Progenitor cell of endocrine pancreas (in vitro differentiated cells): ENCODE measurements around the gene TBC1D3E. TPM values are rescaled to one million over a fixed set of nuclear protein-coding genes. Genes with fewer than 3 reads are reported as not detected.
A peak's percentile ranks its signal among the peaks of the same experiment; 100 is the strongest.
"Not testable (repeated sequence)": the region's sequence is repeated elsewhere in the genome, so short reads cannot be mapped to it uniquely, and the experiment has no call there.

Experiments
- DNase-seq: peaks from one replicate; pipeline ENCODE4 v3.0.0; 2021; ENCODE audit warnings: low spot score; ENCODE audit not compliant: unreplicated experiment
- H3K27ac Mint-ChIP-seq: 2 replicates; pipeline ENCODE4 v1.8.0; 2021; ENCODE audit warnings: mild to moderate bottlenecking, moderate library complexity, mixed read lengths
- H3K27me3 Mint-ChIP-seq: 2 replicates; pipeline ENCODE4 v1.8.0; 2021; ENCODE audit warnings: mixed read lengths
- H3K36me3 Mint-ChIP-seq: 2 replicates; pipeline ENCODE4 v1.8.0; 2022; ENCODE audit warnings: mixed read lengths; ENCODE audit not compliant: insufficient read depth
- H3K4me1 Mint-ChIP-seq: 2 replicates; pipeline ENCODE4 v1.8.0; 2021; ENCODE audit warnings: low read depth, mixed read lengths
- H3K4me3 Mint-ChIP-seq: 2 replicates; pipeline ENCODE4 v1.8.0; 2021; ENCODE audit warnings: low read depth, mild to moderate bottlenecking, moderate library complexity, mixed read lengths
- H3K9me3 Mint-ChIP-seq: 2 replicates; pipeline ENCODE4 v1.8.0; 2021; ENCODE audit warnings: low read depth, mixed read lengths
- long read RNA-seq: library from polyadenylated mRNA; unstranded; transcript quantifications from one replicate; pipeline ENCODE4 v2.0.0, GENCODE V29; 2020
- total RNA-seq: library from RNA; stranded (reverse); gene quantifications from 2 replicates; pipeline ENCODE4 v1.2.1, GENCODE V29; 2021

Gene TBC1D3E
- total RNA-seq, result 0.14 TPM in 1 of 2 replicates, not detected in the other
- long read RNA-seq, result 0 reads

DNA sequence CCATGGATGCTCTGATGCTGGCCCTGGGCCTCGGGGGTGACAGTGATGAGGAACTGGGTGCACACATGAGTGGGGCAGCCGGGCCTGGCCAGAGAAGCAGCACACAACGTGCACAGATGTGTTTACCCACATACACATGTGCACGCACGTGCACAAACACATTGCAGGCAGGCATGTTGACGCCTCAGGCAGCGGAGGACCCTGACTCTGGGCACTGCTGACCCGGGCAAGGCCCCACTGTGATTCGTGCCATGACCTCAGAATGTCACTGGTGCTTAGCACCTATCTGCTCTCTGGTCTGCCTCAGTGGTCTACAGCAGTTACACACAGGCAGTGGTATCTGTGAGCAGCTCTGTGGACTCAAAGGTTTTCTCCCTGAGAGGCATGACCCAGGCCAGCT lies at the start of gene TBC1D3E:
Gene TBC1D3E (plus strand): TSS at position 301 of the 400 bp plus-strand sequence. CDS start 1,545 bp downstream, outside the sequence.
- H3K36me3 Mint-ChIP-seq, H3K27me3 Mint-ChIP-seq, DNase-seq, H3K4me3 Mint-ChIP-seq, H3K27ac Mint-ChIP-seq, H3K9me3 Mint-ChIP-seq, H3K4me1 Mint-ChIP-seq: not testable (repeated sequence)

DNA sequence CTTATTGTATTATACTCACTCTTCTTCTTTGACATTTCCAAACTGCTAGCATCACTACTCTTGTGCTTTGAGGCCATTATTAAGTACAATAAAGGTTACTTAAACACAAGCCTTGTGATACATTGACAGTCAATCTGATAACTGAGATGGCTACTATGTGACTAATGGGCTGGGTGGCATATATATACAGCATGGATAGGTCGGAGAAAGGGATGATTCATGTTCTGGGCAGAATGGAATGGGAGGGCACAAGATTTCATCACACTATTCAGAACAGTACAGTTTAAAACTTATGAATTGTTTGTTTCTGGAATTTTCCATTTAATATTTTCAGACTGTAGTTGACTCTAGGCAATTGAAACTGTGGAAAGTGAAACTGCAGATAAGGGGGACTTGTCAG lies 40.4 kb upstream of the TBC1D3E start:
- H3K27ac Mint-ChIP-seq, DNase-seq, H3K4me3 Mint-ChIP-seq, H3K9me3 Mint-ChIP-seq, H3K36me3 Mint-ChIP-seq, H3K4me1 Mint-ChIP-seq, H3K27me3 Mint-ChIP-seq: not testable (repeated sequence)

DNA sequence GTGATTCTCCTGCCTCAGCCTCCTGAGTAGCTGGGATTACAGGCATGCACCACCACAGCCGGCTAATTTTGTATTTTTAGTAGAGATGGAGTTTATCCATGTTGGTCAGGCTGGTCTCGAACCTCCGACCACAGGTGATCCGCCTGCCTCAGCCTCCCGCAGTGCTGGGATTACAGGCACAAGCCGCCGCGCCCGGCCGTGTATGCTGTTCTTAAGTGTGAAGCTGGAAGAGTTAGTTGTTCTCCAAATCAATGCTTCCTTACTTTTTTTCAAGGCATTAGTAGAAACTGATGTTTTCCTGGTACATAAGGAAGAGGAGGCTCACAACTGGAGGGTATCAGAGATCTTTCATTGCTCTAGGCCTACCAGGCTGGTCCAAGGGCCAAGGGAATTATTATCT lies 39.6 kb upstream of the TBC1D3E start:
- H3K27me3 Mint-ChIP-seq, H3K36me3 Mint-ChIP-seq, H3K4me1 Mint-ChIP-seq, H3K27ac Mint-ChIP-seq, DNase-seq, H3K4me3 Mint-ChIP-seq, H3K9me3 Mint-ChIP-seq: not testable (repeated sequence)

- H3K36me3 Mint-ChIP-seq, H3K27ac Mint-ChIP-seq, H3K27me3 Mint-ChIP-seq, H3K4me1 Mint-ChIP-seq, H3K9me3 Mint-ChIP-seq, H3K4me3 Mint-ChIP-seq, DNase-seq: not testable (repeated sequence)
Measured at GRCh38 chr17:38094059-38094694, 33.6 kb upstream of the TBC1D3E start.

GRCh38 chr17:38099262-38099661 lies 28.5 kb upstream of the TBC1D3E start:
- H3K9me3 Mint-ChIP-seq, H3K4me1 Mint-ChIP-seq, H3K36me3 Mint-ChIP-seq, H3K4me3 Mint-ChIP-seq, DNase-seq, H3K27ac Mint-ChIP-seq, H3K27me3 Mint-ChIP-seq: not testable (repeated sequence)

DNA sequence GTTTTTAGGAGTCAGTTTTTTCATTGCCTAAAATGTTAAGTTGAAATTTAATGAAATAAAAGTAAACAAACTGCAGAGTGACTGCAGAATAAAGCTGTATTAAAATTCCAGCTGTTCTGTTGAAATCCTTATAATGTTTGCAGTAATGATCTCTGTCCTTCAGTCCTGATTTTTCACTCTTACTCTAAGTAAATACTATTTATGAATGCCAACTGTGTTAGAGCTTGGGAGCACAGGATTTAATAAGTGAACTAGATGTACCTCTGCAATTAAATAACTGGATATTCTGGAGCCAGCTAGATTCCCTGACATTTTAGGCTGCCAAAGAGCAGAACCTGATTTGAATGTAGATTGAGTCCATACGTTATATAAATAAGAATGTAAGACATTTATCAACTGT lies 7.9 kb upstream of the TBC1D3E start:
- not testable (repeated sequence) for H3K9me3 Mint-ChIP-seq, H3K4me1 Mint-ChIP-seq, DNase-seq, H3K4me3 Mint-ChIP-seq, H3K27me3 Mint-ChIP-seq, H3K27ac Mint-ChIP-seq, H3K36me3 Mint-ChIP-seq

- H3K27me3 Mint-ChIP-seq, H3K27ac Mint-ChIP-seq, H3K4me1 Mint-ChIP-seq, H3K4me3 Mint-ChIP-seq, H3K9me3 Mint-ChIP-seq, H3K36me3 Mint-ChIP-seq: not testable (repeated sequence)
- DNase-seq, result peak; percentile 6
Measured at GRCh38 chr17:38134860-38135259, 7.1 kb downstream of the TBC1D3E start.

Other genes with a start within 250 kb of the TBC1D3E start
- gene TBC1D3K, start 203.5 kb upstream of the TBC1D3E start, total RNA-seq, result not detected in 2 replicates
- gene TBC1D3L, start 138.9 kb upstream of the TBC1D3E start, total RNA-seq, result 58.5 and 61.8 TPM in 2 replicates
- gene TBC1D3D, start 124.0 kb upstream of the TBC1D3E start, total RNA-seq, result 0.60 and 1.2 TPM in 2 replicates
- not detected in 2 replicates for gene TBC1D3C, start 59.3 kb upstream of the TBC1D3E start, total RNA-seq
- gene TBC1D3, start 64.6 kb downstream of the TBC1D3E start, total RNA-seq, result not detected in 2 replicates
- 41.8 and 46.3 TPM in 2 replicates for gene MRPL45, start 169.2 kb downstream of the TBC1D3E start, total RNA-seq
- 0.27 and 0.41 TPM in 2 replicates for gene GPR179, start 216.0 kb downstream of the TBC1D3E start, total RNA-seq
- 31.3 and 31.6 TPM in 2 replicates for gene SOCS7, start 223.9 kb downstream of the TBC1D3E start, total RNA-seq